Brain microvascular endothelial cell (primary cell): ENCODE results near the gene NGF.
"Not testable (repeated sequence)": the region's sequence is repeated elsewhere in the genome, so short reads cannot be mapped to it uniquely, and the experiment has no call there.

Experiments used
- DNase-seq: peaks from one replicate; pipeline ENCODE4 v3.0.0-alpha.2; 2020
- H3K27ac ChIP-seq: fragments of 250-450 bp; sonication (Bioruptor Pico); 2 replicates; pipeline ENCODE4 v1.5.1; 2020; ENCODE audit warnings: mild to moderate bottlenecking, moderate library complexity
- H3K27me3 ChIP-seq: fragments of 250-450 bp; sonication (Bioruptor Pico); replicated peaks from 2 replicates; pipeline ENCODE4 v1.5.1; 2020; ENCODE audit warnings: mild to moderate bottlenecking
- H3K36me3 ChIP-seq: fragments of 250-450 bp; sonication (Bioruptor Pico); replicated peaks from 2 replicates; pipeline ENCODE4 v1.5.1; 2020; ENCODE audit warnings: mild to moderate bottlenecking
- H3K4me3 ChIP-seq: 2 replicates; pipeline ENCODE4 v1.5.1; 2011; ENCODE audit warnings: low read depth, mild to moderate bottlenecking, control low read depth, low read length, moderate library complexity
- in situ Hi-C: cut with HindIII; loops from 2 replicates; pipeline ENCODE4 v1.10.0; 2017; ENCODE audit warnings: low sequenced_read_pairs, low pct_ligation_motif_present
- TF ChIP-seq, protein P1 (sequence below): IDR thresholded peaks from 2 replicates; pipeline ENCODE4 v1.5.1; 2011; ENCODE audit warnings: low read depth, mild to moderate bottlenecking, moderate library complexity, low read length, control low read depth, inconsistent platforms; ENCODE audit errors: missing control alignments

Gene NGF

DNA sequence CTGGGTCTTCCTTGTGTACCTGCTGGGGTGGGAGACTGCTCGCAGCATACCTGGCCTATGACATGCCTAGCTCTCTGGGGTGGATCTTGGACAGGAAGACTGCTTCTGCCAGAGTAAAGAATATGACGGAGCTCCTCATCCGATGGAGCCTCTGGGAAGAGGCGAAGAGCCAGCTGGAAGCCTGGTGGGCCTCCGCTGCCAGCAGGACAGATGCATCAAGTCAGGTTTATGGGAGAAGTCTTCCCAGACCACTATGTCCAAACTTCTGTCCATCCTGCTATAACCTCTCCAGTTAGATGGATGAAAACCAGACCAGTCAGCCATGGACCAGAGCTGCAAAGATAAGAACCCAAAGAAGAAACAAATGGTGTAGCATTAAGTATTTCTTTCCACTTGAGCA, 27.7 kb upstream of the NGF start:
- H3K27me3 ChIP-seq: no peaks in the 10 kb centered on the region
- no peaks in the 10 kb centered on the region for H3K36me3 ChIP-seq
- no peak overlapping the region for H3K27ac ChIP-seq
- TF ChIP-seq, protein P1, sequence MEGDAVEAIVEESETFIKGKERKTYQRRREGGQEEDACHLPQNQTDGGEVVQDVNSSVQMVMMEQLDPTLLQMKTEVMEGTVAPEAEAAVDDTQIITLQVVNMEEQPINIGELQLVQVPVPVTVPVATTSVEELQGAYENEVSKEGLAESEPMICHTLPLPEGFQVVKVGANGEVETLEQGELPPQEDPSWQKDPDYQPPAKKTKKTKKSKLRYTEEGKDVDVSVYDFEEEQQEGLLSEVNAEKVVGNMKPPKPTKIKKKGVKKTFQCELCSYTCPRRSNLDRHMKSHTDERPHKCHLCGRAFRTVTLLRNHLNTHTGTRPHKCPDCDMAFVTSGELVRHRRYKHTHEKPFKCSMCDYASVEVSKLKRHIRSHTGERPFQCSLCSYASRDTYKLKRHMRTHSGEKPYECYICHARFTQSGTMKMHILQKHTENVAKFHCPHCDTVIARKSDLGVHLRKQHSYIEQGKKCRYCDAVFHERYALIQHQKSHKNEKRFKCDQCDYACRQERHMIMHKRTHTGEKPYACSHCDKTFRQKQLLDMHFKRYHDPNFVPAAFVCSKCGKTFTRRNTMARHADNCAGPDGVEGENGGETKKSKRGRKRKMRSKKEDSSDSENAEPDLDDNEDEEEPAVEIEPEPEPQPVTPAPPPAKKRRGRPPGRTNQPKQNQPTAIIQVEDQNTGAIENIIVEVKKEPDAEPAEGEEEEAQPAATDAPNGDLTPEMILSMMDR: no peak
- no peak for DNase-seq
- in situ Hi-C loops: no loop called here
- no peak overlapping the region for H3K4me3 ChIP-seq

DNA sequence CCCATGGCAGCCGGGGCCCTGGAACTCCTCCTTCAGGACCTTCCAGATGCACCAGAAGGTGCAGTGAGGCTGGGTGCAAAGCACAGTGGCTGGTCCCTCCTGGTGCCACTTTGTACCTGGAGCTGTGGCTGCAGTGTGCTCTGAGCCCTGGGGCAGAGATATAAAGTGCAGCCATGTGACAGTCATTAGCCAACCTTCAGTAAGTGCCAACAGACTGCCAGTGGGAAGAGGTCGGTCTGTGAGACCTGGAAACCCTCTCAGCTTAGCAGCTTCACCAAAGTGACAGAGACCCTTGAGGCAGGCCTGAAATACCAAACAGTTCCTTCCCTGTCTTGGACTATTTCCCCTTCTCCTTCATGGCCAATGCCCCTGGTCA, 26.7 kb upstream of the NGF start:
- TF ChIP-seq, protein P1: no peak
- H3K27me3 ChIP-seq: no peaks in the 10 kb centered on the region

DNA sequence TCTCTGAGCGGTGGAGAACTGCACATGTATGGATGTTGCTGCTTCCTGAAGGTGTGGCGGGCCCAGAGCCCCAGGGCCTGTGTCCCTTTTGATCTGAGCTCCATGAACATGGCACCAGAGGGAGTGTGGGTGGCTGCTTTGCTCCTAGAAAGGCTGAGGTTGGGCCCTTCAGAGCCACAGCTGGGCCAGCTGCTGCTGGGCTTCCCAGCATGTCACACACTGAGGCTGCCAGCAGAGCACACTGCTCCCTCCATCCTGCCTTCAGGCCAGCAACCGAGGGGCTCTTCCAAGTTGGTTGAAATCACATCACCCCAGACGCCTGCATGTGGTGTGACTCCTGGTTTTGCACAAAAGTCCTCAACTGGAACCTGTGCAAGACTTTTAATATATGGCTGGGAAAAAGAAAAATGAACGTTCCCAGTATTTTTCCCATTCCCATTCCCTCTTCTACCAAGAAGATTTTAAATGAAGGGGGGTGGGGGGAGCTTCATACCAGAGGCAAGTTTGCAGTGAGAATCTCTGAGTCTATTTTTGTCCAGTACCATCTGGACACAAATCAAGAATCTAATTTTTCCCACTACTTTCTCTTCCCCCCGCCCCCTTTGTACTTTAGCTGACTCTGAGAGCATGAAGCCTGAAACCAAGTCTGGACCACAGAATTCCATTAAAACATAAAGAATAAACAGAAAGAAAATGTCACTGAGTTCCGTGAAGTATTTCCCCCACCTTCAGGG, 26.2 kb upstream of the NGF start:
- Histone ChIP-seq H3K36me3 (no peaks in the 10 kb centered on the region), H3K27me3 (no peaks in the 10 kb centered on the region), H3K4me3 (no peak overlapping the region), H3K27ac (no peak overlapping the region)
- in situ Hi-C loops: no loop called here
- peak; percentile 65 for DNase-seq
- TF ChIP-seq, protein P1: no peak

More for the DNA sequence above, 26.7 kb upstream of the NGF start:
- no peaks in the 10 kb centered on the region for H3K36me3 ChIP-seq
- DNase-seq: no peak
- no peak overlapping the region for H3K4me3 ChIP-seq
- no peak overlapping the region for H3K27ac ChIP-seq
- in situ Hi-C loops: no loop called here

DNA sequence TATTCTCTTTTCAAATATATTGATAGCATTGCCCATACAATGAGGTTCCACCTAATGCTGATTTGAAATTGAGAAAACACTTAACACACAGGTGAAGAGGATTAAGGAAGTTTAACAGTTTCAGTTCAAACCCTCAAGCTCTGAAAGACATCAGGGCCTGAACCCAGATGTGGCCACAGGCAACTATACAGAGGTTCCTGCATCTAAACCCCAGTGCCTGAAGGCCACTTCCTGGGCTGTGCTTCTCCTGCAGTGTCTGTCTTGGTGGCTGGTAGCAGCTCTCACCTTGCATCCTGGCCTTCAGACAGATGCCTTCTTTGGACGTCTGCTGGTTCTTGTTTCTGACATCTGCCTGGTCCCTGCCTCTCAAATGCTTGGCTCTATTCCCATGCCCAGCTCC, 25.1 kb upstream of the NGF start:
- DNase-seq: no peak
- H3K36me3 ChIP-seq: no peaks in the 10 kb centered on the region
- in situ Hi-C loops: no loop called here
- no peak overlapping the region for H3K27ac ChIP-seq
- no peaks in the 10 kb centered on the region for H3K27me3 ChIP-seq
- TF ChIP-seq, protein P1: no peak
- no peak overlapping the region for H3K4me3 ChIP-seq

DNA sequence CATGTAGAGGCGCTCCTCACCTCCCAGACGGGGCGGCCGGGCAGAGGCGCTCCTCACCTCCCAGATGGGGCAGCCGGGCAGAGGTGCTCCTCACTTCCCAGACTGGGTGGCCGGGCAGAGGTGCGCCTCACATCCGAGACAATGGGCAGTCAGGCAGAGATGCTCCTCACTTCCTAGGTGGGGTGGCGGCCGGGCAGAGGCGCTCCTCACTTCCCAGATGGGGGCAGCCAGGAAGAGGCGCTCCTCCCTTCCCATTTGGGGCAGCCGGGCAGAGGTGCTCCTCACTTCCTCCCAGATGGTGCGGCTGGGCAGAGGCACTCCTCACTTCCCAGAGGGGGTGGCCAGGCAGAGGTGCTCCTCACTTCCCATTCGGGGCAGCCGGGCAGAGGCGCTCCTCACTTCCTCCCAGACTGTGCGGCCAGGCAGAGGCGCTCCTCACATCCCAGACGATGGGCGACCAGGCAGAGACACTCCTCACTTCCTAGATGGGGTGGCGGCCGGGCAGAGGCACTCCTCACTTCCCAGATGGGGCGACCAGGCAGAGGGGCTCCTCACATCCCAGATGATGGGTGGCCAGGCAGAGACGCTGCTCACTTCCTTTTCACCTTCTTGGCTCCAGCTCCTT, 22.6 kb upstream of the NGF start:
- H3K27ac ChIP-seq, H3K27me3 ChIP-seq, H3K36me3 ChIP-seq, H3K4me3 ChIP-seq, DNase-seq, in situ Hi-C loops: not testable (repeated sequence)

DNA sequence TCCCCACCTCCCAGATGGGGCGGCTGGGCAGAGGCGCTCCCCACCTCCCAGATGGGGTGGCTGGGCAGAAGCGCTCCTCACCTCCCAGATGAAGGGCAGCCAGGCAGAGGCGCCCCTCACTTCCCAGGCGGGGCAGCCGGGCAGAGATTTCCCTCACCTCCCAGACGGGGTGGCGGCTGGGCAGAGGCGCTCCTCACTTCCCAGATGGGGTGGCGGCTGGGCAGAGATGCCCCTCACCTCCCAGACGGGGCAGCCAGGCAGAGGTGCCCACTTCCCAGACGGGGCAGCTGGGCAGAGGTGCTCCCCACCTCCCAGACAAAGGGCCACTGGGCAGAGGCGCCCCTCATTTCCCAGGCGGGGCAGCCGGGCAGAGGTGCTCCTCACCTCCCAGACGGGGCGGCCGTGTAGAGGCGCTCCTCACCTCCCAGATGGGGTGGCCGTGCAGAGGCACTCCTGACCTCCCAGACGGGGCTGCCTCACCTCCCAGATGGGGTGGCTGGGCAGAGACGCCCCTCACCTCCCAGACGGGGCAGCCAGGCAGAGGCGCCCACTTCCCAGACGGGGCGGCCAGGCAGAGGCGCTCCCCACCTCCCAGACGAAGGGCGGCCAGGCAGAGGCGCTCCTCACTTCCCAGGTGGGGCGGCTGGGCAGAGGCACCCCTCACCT, 21.9 kb upstream of the NGF start:
- H3K27me3 ChIP-seq, H3K36me3 ChIP-seq, DNase-seq, in situ Hi-C loops, H3K4me3 ChIP-seq, H3K27ac ChIP-seq: not testable (repeated sequence)
